Measurements from ENCODE around the gene TDRD10.

The TDRD10 gene

DNA sequence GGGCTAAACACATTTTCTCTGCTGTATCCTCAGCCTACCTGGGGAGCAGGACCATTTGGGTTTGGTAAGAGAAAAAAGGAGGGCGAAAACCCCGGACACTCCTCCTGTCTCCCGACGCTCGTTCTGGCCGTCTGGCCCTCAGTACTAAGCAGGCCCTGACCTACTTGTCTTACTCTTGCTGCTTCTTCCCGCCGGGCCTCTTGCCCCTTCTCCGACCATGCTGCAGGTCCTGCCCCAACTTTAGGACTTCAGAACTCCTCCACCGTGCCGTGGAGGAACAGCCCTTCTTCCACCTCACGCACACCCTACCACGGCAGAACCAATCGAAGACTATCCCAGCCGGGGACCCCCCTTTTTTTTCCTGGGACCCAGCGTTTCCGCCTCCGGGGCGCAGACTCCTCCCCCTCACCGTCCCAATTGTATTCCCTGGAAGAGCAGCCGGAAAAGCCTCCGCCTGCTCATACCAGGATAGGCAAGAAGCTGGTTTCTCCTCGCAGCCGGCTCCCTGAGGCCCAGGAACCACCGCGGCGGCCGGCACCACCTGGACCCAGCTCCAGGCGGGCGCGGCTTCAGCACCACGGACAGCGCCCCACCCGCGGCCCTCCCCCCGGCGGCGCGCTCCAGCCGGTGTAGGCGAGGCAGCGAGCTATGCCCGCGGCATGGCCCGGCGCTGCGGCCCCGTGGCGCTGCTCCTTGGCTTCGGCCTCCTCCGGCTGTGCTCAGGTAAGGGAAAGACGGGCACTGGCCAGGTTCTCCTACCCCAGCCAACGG, 65.6 kb downstream of the TDRD10 start, which contains the start of gene CHRNB2:
Gene CHRNB2, plus strand, starts transcription at position 393 of the 771 bp plus-strand sequence. Its CDS starts 267 bp downstream, at position 660.
- peak; percentile 19 for DNase-seq (ENCODE audit: low read depth)
- H3K4me3 ChIP-seq (ENCODE audit: control insufficient read depth, low read depth, low read length), result peak within 1 kb of the TSS; percentile 9

DNA sequence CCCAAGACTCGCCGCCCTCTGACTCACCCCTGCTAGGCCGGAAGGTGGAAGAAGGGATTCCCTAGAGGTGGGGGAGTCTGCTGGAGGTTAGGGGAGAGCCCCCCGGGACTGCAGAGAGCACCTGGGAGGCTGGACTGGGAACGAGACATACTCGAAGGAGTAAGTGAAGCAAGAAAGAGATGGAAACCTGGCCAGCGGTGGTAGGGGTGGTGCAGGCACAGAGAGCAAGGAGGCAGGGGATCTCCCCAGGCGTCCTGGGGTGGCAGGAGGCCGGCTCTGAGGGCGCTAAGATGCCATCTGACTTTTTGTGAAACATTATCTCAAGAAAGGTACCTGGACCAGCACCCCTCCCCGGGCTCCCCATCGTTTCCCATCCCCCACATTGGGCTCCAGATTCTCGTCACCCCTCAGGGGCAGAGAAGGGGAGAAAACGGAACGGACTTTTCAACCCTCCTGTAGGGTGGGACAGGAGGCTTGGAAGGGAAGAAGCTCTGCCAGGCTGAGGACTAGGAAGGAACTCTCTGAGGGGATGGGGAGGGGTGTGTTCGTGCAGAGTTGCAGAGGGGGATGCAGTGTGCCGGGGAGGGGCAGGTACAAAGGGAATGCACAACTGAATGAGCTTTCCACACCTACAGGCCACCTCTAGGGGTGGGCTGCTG, 66.3 kb downstream of the TDRD10 start:
- TF ChIP-seq, protein P1, sequence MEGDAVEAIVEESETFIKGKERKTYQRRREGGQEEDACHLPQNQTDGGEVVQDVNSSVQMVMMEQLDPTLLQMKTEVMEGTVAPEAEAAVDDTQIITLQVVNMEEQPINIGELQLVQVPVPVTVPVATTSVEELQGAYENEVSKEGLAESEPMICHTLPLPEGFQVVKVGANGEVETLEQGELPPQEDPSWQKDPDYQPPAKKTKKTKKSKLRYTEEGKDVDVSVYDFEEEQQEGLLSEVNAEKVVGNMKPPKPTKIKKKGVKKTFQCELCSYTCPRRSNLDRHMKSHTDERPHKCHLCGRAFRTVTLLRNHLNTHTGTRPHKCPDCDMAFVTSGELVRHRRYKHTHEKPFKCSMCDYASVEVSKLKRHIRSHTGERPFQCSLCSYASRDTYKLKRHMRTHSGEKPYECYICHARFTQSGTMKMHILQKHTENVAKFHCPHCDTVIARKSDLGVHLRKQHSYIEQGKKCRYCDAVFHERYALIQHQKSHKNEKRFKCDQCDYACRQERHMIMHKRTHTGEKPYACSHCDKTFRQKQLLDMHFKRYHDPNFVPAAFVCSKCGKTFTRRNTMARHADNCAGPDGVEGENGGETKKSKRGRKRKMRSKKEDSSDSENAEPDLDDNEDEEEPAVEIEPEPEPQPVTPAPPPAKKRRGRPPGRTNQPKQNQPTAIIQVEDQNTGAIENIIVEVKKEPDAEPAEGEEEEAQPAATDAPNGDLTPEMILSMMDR (conservative IDR thresholded peaks at IDR 0.05; ENCODE audit: control insufficient read depth, insufficient read depth, low read depth, low read length), result no peak
- H3K4me3 ChIP-seq (ENCODE audit: control insufficient read depth, low read depth, low read length), result peak overlapping the region; percentile 9
- no peak for DNase-seq (ENCODE audit: low read depth)

More for the DNA sequence above, 65.6 kb downstream of the TDRD10 start, which contains the start of gene CHRNB2:
- TF ChIP-seq, protein P1 (conservative IDR thresholded peaks at IDR 0.05; ENCODE audit: control insufficient read depth, insufficient read depth, low read depth, low read length), result no peak

DNA sequence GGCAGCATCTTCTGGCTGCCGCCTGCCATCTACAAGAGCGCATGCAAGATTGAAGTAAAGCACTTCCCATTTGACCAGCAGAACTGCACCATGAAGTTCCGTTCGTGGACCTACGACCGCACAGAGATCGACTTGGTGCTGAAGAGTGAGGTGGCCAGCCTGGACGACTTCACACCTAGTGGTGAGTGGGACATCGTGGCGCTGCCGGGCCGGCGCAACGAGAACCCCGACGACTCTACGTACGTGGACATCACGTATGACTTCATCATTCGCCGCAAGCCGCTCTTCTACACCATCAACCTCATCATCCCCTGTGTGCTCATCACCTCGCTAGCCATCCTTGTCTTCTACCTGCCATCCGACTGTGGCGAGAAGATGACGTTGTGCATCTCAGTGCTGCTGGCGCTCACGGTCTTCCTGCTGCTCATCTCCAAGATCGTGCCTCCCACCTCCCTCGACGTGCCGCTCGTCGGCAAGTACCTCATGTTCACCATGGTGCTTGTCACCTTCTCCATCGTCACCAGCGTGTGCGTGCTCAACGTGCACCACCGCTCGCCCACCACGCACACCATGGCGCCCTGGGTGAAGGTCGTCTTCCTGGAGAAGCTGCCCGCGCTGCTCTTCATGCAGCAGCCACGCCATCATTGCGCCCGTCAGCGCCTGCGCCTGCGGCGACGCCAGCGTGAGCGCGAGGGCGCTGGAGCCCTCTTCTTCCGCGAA, 69.4 kb downstream of the TDRD10 start:
- no peak for DNase-seq (ENCODE audit: low read depth)
- TF ChIP-seq, protein P1 (conservative IDR thresholded peaks at IDR 0.05; ENCODE audit: control insufficient read depth, insufficient read depth, low read depth, low read length), result no peak
- no peak overlapping the region for H3K4me3 ChIP-seq (ENCODE audit: control insufficient read depth, low read depth, low read length)

DNA sequence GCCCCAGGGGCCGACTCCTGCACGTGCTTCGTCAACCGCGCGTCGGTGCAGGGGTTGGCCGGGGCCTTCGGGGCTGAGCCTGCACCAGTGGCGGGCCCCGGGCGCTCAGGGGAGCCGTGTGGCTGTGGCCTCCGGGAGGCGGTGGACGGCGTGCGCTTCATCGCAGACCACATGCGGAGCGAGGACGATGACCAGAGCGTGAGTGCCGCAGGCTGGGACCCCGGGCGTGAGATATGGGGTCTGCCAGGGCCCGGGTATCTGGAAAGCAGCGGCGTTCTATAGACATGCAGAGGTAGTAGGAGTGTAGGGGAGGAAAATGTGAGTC, 69.9 kb downstream of the TDRD10 start:
- TF ChIP-seq, protein P1 (conservative IDR thresholded peaks at IDR 0.05; ENCODE audit: control insufficient read depth, insufficient read depth, low read depth, low read length), result no peak
- DNase-seq (ENCODE audit: low read depth), result no peak
- no peak overlapping the region for H3K4me3 ChIP-seq (ENCODE audit: control insufficient read depth, low read depth, low read length)

DNA sequence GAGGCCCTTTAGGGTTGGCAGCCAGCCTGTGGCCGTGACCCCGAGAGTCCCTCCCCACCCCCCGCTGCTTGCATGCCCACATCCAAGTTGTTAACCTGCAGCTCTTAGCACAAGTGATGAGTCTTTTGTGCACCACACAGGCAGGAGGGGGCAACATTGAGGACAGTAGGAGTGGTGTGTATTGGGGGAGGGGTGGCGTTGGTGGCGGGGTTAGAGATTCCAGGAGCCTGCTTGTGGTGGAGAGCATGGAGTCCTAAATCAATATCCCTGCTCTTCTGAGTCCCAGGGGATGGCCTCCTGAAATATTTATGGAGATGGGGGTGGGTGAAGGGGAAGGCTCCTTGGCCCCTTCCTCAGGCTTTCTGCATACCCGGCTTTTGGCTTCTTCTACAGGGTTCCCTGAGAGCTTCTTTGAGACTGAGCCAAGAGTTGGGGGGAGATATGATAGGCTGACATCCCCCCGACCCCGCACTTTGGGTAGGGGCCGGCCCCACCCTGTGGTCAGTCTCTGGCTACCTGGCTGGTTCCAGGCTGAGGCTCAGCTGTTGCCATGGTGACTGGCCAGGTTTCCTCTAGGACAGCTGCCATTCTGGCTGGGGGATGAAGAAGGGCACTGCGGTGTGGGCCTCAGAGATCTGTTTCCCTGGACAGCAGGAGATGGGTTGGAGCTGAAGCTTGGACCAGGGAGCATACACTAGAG, 70.6 kb downstream of the TDRD10 start:
- DNase-seq (ENCODE audit: low read depth), result no peak
- no peak overlapping the region for H3K4me3 ChIP-seq (ENCODE audit: control insufficient read depth, low read depth, low read length)
- TF ChIP-seq, protein P1 (conservative IDR thresholded peaks at IDR 0.05; ENCODE audit: control insufficient read depth, insufficient read depth, low read depth, low read length), result no peak

DNA sequence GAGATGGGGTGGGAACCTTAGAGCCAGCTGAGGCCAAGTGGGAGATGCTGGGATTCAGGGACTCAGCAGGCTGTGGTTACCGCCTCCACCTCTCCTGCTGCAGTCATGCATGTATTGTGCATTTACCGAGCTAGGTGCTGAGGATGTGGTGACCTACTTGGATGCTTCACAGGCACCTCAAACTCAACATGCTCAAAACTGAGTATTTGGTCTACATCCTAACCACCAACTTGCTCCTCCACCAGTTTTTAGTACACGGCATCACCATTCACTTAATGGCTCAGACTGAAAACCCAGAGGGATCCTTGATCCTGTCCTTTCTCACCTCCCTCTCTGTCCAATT, 71.1 kb downstream of the TDRD10 start:
- DNase-seq (ENCODE audit: low read depth), result no peak
- no peak overlapping the region for H3K4me3 ChIP-seq (ENCODE audit: control insufficient read depth, low read depth, low read length)
- TF ChIP-seq, protein P1 (conservative IDR thresholded peaks at IDR 0.05; ENCODE audit: control insufficient read depth, insufficient read depth, low read depth, low read length), result no peak

Measured in fibroblast of mammary gland (primary cell).